GM19193 (cell line): Measurements from ENCODE around the gene NDUFA3.
A peak's percentile ranks its signal among the peaks of the same experiment; 100 is the strongest.

Experiments used
- POLR2A ChIP-seq: IDR thresholded peaks from 4 replicates; pipeline ENCODE4 v1.6.1; 2011; ENCODE audit not compliant: insufficient read depth, insufficient read length; ENCODE audit errors: extremely low read depth

The NDUFA3 gene

DNA sequence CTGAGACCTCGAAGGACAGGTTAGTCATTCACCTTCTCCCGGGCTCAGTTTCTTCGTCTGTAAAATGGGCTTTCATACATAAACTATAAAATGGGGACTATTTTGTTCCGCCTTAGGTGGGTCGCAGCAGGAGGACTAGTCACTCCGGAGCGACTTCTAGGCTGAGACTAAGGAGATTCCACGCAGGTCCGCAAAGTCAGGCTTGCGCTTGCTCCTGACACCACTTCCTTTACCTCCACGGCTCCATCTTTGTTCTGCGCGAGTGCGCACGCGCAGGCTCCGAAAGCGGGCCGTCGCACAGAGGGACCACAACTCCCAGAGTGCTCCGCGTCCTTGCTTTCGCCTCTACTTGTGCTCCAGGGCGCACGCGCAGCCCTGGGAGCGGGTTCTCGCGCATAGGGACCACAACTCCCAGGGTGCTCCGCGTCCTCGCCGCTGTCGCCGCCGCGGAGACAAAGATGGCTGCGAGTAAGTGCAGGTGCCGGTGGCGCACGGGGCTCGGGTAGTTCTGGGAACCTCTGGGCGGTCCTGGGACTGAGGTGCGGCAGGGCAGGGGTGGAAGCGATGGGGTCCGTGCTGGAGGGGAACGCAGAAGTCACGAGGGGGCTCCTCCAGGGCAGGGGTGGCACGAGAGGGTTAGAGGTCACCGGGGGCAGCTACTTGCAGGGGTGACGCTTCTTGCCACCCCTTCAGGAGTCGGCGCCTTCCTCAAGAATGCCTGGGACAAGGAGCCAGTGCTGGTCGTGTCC is at the start of gene NDUFA3:
TSS of gene NDUFA3 (plus strand) at position 435 of the 749 bp plus-strand sequence. CDS start at position 459, 24 bp downstream.
- TF ChIP-seq POLR2A = peak; percentile 84

DNA sequence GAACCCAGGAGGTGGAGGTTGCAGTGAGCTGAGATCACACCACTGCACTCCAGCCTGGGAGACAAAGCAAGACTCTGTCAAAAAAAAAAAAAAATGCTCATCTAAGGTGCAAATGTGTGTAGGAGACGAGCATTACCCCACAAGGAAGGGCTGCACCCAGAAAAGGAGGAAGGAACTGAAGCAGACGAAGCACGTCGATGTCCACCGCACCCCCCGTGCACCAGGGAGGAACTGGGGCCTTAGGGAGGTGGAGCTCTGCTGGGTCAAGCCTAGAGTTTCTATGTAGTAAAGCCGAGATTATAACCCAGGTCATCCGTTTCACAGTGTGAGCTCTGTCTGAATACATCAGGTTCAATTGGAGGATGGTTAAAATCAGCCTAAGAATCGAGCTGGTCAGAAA is 40.0 kb upstream of the NDUFA3 start:
- no peak for TF ChIP-seq POLR2A

DNA sequence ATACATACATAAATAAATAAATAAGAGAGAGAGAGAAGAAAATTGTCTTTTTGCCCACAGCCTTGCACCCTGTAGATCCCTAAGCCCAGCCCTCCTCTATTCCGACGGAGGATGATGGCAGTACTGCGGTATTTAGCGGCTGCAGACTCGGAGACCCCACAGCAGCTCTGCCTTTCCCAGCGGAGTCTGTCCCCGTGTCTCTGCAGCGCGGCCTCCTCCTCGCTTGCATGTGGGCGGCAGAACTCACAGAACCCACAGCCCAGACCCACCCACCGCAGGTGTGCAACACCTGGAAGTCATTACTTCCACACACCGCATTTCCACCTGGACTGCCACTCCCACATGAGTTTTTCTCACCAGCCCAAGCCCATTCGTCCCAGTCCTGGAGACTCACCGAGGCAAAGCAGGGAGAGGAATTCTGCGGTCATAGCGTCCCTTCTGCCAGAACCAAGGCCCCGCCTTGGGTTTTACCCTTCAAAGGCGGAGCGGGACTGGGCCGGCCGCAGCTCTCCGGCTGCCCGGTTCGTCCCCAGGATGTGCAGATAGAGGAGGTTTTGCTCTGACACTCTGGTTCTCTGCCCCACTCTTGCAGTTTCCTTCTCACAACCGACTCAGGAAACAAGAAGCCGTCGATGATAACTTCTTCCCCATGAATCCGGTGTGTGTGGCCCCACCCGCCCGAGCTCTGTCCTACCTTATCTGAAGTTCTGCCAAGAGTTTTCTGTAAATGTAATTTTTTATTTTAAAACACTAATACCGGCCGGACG is 39.1 kb upstream of the NDUFA3 start, which contains the start of gene VSTM1:
TSS of gene VSTM1 (minus strand) at position 548 of the 767 bp plus-strand sequence. CDS start at position 428, 120 bp downstream.
- no peak for TF ChIP-seq POLR2A

DNA sequence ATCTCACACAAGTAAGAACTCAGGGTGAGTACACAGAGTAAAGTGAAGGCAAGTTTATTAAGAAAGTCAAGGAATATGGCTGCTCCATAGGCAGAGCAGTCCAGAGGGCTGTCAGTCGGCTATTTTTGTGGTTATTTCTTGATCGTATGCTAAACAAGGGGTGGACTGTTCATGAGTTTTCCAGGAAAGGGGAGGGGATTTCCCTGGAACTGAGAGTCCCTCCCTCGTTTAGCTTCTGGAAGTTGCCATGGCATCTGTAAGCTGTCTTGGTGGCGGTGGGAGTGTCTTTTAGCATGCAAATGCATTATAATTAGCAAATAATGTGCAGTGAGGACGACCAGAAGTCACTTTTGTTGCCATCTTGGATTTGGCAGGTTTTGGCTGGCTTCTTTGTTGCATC is 33.2 kb upstream of the NDUFA3 start:
- no peak for TF ChIP-seq POLR2A

DNA sequence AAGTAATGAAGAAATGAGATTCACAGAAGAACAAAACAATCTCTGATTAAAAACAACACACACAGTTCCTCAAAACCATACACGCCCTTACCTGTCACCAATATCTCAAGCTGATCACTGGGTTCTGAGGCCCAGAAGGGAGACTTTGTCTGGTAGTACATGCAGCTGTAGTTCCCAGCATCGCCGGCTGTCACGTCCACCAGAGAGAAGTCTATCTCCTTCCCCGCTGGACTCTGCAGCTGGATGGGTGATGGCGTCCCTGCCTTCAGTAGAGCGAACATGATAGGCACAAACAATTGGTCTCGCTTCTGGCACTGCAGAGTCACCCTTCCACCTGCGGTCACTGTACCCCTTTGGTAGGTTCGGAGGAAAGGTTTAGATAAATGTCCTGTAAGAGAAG is 28.8 kb upstream of the NDUFA3 start:
- TF ChIP-seq POLR2A = no peak

DNA sequence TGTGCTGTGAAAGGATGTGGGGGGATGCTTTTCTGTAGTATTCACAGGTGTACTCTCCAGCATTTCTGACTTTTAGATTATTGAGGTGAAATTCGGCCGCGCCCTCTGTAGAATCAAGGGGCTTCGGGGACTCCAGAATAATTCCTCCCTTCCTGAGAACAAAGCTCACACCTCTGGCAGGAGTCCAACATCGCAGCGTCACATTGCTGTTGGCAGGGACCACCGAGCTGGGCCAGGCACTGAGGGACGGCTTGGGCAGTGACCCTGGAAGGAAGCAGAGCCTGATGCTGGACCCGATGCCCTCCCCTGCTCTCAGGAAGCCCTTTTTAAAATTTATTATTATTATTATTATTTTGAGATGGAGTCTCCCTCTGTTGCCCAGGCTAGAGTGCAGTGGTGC is 27.8 kb upstream of the NDUFA3 start:
- TF ChIP-seq POLR2A = no peak

DNA sequence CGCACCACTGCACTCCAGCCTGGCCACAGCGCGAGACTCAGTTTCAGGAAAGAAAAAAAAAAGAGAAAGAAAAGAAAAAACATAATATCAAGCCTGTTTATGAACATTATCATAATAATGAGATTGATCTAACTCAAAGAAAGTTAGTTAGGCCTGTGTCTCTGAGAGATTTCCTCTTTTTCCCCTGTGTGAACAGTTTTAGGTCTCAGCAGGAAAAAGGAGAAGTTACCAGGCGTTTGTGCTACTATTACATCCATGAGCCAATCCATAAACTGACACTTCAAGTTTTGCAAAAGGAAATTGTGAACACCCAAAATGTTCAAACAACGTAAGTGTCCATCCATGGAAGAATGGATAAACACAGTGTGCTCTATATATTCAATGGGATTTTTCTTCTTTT is 25.3 kb upstream of the NDUFA3 start:
- TF ChIP-seq POLR2A = no peak

DNA sequence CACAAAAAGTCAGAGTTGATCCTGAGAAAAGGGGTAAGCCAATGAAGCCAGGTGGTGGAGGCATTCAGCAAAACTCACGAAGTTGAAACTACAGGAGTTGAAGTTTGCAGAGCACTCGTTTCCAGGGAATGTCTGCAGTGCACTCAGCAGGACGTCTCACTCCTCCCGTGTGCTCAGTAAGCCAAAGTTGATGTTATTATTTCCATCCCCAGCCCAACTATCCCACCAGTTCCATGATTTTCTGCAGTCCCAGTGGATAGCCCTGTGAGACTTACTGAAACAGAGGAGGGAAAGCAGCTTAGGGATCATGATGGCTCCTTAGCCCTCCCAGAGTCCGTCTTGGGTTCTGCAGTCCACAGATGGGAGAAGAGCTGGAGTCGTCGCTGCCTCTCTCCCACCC is 21.6 kb upstream of the NDUFA3 start, which contains the start of gene TARM1:
TSS of gene TARM1 (minus strand) at position 334 of the 400 bp plus-strand sequence. CDS start at position 309, 25 bp downstream.
- TF ChIP-seq POLR2A = no peak

DNA sequence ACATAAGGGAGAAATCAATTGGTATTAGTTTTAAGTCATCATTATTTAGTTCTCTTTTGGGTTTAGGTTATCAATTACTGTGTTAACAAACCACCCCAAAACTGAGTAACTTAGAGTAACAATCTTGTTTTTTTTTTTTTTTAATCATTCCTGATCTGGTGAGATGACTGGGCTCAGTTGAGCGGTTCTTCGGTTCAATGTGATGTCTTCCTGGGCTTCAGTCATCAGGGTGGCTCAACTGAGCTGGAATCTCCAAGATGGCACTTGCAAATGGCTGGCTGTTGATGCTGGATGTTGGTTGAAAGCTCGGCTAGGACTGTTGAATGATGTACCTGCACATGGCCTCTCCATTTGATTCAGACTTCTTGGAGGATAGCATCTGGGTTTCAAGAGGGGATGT is 18.2 kb upstream of the NDUFA3 start:
- TF ChIP-seq POLR2A = no peak

DNA sequence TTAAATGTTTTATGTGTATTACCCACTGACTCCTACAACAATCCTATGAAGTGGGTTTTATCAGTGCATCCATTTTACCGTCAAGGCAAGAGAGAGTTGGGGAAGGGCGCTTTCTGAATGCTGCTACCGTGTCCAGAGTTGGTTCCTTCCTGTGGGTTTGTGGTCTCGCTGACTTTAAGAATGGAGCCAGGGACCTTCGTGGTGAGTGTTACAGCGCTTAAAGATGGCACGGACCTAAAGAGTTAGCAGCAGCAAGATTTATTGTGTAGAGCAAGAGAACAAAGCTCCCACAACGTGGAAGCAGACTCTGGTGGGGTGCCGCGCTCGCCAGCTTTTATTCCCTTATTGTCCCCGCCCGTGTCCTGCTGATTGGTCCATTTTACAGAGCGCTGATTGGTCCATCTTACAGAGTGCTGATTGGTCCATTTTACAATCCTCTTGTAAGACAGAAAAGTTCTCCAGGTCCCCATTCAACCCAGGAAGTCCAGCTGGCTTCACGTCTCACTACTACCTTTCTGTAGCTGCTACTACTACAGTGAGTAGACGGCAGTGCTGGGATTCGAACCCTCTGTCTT is 8.1 kb upstream of the NDUFA3 start:
- TF ChIP-seq POLR2A = no peak

DNA sequence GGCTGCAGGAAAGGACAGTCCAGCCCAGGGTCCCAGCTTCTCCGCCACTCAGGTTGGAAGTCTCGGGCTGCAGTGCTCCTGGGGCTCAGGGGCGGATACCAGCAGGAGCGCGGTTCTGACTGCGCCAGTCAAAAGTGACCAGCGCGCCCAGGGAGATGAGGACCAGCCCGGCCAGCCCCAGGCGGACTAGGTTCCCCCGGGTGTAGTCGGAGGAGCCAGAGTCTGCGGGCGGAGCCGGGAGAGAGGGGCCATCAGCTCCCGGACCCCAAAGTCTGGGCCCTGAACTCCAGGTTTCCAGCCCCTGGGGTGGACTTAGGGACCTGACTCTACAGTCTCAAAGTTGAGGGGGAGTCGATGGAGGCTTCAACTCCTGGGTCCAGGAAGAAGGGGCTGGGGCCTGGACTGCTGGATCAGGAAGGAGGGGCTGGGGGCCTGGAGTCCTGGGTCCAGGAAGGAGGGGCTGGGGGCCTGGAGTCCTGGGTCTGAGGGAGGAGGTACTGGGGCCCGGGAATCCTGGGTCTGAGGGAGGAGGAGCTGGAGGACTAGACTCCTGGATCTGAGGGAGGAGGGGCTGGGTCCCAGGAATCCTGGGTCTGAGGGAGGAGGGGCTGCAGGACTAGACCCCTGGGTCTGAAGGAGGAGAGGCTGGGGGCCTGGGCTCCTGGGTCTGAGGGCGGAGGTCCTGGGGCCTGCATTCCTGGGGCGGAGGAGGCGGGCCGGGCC is 7.4 kb upstream of the NDUFA3 start:
- TF ChIP-seq POLR2A = no peak

DNA sequence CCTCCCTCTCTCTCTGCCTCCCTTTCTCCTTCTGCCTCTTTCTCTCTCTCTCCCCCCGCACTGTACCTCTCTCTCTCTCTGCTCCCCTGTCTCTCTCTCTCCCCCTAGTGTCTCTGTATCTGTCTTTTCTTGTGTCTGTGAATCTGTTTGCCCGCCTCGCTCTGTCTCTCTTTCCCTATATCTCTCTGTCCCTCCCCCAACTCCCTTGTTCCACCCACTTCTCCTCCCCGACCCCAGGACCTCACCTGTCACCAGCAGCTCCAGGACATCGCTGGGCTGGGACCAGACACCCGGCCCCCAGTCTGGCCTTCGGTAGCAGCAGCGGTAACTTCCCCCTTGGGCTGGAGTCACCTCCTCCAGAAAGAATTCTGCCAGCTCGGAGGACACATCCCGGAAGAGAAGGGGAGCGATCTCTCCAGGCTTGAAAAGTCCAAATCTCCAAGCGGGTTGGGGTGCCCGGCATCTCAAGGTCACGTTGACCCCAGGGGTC is 6.0 kb upstream of the NDUFA3 start:
- no peak for TF ChIP-seq POLR2A

DNA sequence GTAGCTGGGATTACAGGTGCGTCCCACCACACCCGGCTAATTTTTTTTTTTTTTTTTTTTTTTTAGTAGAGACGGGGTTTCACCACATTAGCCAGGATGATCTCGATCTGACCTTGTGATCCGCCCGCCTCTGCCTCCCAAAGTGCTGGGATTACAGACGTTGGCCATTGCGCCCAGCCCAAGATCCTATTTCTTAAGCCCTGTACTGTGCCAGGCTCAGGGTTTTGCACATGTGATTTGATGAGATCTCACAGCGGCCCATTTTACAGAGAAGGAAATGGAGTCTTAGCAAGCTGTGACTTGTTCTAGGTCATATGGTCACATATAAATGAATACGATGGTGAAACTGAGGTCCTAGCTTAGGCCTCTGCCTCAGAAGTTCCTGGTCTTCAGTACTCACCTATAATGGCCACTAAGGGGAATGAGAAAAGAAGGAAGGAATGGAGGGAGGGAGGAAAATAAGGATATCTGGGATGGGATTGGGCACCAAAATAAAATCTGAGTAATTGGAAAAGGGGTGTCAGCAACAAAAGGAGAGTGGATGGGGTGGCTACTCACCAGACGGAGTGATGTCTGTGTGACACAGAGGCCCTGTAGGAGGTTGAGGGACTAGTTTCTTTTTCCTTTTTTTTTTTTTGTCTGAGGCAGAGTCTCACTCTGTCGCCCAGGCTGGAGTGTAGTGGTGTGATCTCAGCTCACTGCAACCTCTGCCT is 3.3 kb upstream of the NDUFA3 start:
- no peak for TF ChIP-seq POLR2A

DNA sequence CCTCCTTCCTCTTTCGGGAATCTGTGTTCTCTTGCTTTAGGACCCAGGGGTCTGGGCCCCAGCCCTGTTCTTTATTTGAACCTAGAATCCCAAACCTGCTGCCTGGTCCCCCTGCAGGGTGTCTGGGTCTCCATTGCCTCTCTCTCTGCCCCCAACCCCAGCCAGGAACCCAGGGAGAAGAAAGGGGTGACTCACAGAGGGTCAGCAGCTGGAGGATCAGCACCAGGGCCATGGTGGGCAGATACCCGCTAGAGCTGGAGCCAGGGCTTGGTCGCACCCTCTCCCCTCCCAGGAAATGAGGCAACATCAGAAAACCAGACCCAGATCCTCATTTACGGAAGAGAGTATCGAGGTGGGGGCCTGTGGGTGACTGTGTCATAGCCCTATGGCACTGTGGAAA is 2.1 kb upstream of the NDUFA3 start, which contains the start of gene OSCAR:
TSS of gene OSCAR (minus strand) at position 243 of the 400 bp plus-strand sequence. CDS start at position 232, 11 bp downstream.
- TF ChIP-seq POLR2A = no peak

DNA sequence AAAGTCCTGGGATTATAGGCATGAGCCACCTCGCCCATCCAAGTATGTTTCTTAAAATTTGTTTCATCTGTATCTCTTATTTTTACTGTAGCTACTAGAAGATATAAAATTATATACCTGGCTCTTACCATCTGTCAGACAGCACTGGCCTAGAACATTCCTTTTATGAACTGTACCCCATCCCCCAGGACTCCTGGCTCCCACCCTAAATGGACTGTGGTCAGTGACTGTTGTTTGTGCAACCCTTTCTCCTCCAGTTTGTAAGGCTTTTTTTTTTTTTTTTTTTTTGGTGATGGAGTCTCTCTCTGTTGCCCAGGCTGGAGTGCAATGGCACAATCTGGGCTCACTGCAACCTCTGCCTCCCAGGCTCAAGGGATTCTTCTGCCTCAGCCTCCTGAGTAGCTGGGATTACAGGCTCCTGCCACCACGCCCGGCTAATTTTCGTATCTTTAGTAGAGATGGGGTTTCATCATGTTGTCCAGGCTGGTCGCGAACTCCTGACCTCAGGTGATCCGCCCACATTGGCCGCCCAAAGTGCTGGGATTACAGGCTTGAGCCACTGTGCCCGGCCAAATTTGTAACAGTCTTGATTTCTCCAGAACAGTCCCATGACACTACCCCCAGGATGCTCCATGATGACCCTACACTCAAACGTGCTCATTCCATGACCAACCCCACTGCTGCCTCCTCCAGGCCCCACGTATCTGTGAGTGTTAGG is 2.5 kb downstream of the NDUFA3 start:
- no peak for TF ChIP-seq POLR2A
